NCI-H82 treated with DMSO at 0.1 percent for 48 hours (cell line): ENCODE measurements around the gene NEK9.
"Not testable (repeated sequence)": the region's sequence is repeated elsewhere in the genome, so short reads cannot be mapped to it uniquely, and the experiment has no call there.

Experiments
- DNase-seq: peaks from one replicate; lab custom pipeline; 2025; ENCODE audit not compliant: unreplicated experiment; lab: John Stamatoyannopoulos, UW

NEK9 gene

DNA sequence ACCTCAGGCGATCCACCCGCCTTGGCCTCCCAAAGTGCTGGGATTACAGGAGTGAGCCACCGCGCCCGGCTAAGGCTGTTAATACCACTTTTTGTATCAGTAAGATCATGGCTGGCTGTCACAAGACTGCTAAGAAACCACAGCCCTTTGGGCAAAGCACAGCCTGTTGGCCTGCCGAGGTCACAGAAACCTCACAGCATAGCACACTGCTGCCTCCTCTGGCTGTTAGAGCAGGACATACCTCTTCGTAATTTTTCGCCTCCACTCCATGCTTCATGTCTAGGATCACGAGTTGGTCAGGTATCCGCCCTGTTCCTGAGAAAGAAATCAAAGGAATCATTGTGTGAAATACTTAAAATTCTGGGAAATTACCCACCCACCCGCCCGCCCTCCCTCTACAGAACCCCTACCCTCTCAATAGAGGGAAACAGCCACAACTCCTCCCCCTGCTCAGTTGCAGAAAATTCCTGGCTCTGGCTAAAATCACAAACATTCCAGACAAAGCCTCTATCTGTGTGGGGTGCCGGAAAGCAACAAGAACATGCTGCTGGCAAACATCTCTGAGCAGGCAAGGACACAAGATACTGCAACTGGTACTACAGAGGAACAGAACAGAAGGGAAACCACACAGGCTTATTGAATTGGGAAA, 20.7 kb upstream of the NEK9 start:
- DNase-seq: no peak

DNA sequence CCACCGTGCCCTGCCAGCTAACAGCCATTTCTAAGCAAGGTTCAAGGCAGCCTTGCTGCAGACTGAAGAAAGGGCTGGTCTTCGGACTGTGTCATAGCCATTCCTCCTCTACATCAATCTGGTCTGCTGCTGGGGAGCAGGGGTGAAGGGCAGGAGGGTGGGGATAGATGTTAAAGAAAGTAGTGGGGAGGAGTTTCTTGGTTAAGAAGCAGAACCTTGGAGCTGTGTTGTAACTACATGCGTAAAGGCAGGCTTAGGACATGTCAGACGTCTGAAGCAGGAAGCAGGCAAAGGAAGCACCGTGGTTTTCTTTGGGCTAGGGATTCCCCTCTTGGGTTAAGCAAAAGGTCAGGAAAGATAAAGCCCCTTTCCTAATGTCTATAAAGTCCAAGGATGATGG, 18.1 kb upstream of the NEK9 start:
- DNase-seq: no peak

DNA sequence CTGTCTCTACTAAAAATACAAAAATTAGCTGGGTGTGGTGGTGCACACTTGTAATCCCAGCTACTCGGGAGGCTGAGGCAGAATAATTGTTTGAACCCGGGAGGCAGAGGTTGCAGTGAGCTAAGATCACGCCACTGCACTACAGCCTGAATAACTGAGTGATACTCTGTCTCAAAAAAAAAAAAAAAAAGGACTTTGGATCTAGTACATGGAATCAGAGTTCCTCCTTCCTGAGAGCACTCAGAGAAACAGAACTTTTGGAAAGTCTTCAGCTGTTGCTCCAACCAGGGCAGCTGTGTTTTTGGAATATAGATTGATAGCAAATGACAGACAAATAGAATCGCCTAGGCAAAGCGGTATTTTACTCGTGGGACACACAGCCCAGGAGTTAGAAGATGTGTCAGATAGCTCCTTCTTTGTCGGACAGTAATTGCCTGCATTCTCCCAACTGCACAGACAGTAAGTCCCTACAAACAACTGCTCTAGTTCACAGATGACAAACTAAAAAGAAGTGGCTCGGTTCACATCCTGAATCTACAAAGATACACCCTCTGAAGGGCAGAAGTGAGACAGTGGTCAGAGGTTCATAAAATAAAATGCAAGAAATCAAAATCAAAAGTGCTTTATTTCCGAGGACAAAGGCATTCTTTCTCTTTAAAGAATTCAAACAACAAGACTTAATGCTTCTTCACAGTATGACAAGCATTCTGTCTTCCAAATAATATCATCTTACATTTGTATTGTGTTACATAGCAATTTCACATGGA, 17.1 kb upstream of the NEK9 start:
- DNase-seq: no peak

DNA sequence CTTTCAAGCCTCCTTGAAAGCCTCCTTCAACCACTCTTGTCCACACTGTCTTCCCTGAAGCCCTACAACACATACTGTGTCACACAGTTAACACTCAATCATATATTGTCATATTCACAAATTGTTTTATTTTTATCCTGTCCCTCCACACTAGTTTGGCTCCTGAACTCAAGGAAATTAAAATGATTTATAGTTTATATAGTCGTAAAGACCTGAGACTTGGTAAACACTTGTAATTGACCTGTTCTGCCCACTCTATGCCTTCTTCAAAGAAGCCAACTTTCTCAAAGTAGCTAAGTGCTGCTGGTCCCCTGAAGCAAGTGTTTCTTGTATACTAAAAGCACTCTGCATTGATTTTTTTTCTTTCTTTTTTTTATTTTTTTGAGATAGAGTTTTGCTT, 15.6 kb upstream of the NEK9 start:
- no peak for DNase-seq

DNA sequence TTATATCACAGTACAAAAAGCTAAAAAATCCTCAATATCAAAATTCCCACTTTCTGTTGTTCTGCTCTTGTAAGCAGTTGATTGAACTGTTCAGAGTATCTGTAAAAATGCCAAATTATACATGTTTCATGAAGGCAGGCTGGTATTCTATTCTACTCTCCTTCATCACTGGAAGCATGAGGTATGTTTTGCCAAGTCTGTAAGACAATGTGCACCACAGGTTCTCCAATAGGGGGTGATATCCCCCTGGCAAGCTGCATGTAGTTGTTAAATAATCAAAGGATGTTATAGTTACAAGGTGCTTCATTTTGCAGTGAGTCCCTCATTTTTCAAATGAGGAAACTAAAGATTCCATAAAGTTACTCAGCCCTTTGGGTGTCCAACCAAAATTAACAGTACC, 15.1 kb upstream of the NEK9 start:
- DNase-seq: no peak

GRCh38 chr14:75141062-75141461, 14.2 kb upstream of the NEK9 start:
- no peak for DNase-seq

DNA sequence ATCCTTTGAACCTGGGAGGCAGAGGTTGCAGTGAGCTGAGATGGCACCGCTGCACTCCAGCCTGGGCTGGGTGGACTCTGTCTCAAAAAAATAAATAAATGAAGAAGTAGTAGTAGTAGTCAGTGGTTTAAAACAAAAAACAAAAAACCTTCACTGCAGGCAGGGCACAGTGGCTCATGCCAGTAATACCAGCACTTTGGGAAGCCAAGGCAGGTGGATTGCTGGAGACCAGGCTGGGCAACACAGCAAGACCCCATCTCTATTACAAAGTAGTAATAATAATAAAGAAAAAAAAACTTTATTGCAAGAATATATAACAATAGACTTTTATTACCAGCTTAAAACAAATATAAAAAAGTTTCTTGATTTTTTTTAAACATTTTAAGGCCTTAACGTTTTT, 13.8 kb upstream of the NEK9 start:
- DNase-seq: no peak

GRCh38 chr14:75139185-75139584, 12.3 kb upstream of the NEK9 start:
- no peak for DNase-seq

DNA sequence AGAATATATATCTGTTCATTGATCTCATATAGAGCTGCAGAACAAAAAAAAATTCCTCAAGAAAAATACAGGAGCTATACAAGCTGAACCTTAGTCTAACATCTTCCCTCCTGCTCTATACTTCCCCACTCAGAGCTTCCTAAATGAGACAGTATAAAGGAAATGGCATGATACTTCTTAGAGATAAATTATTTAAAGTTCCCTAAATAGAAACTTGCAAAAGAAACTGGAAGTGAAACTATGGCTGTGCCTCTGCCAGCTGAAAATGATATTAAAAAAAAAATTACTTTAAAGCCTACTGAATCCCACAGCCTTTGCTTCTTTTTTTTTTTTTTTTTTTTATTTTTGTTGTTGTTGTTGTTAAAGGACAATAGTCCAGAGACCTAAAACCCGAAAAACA, 11.6 kb upstream of the NEK9 start:
- no peak for DNase-seq

DNA sequence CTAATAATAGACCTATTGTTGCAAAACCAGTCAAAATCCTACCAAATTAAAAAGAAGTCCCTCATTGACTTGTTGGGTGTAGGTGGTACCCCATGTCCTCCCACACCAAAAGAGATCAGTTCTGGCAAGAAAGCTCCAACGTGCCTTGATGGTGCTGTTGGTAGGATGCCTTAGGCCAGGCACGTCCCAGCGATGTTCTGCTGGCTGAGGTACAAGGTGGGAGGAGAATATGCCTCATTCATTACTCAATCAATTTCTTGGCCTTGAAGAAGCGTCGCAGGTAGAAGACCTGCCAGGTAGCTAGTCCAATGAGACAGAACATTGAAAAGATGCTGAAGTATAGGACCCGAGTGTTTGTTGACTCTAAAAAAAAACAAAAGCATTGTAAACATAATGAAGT, 7.8 kb upstream of the NEK9 start:
- DNase-seq: no peak

- no peak for DNase-seq
These were observed 6.7 kb upstream of the NEK9 start for GRCh38 chr14:75133597-75133996.

- peak; percentile 70 for DNase-seq
These were observed 5.7 kb upstream of the NEK9 start for GRCh38 chr14:75132382-75133086.

- DNase-seq: no peak
These were observed 1.7 kb upstream of the NEK9 start for GRCh38 chr14:75128596-75128990.

DNA sequence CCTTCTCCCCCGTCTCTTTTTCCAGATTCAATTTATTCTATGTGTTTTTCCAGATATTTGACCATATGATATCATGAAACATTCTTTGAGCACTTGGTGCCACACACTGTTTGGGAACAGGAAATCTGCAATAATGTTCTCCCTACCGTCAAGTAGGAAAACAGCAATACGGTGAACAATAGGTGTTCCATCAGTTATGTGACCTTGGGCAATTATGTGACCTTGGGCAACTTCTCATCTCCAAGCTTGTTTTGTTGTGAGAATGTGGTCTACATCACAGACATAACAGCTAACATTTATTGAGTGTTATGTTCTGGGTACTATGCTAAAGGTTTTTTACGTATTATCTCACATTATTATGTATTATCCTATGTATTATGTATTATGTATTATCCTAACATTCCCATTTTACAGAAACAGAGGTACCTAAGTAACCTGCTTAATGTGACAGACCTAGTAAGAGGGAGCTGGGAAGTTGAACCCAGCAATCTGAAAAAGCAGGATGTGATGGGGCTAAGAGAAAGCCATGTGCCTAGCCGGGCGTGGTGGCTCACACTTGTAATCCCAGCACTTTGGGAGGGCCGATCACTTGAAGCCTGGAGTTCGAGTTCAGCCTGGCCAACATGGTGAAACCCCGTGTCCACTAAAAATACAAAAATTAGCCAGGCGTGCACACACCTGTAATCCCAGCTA, 1.2 kb upstream of the NEK9 start:
- no peak for DNase-seq

DNA sequence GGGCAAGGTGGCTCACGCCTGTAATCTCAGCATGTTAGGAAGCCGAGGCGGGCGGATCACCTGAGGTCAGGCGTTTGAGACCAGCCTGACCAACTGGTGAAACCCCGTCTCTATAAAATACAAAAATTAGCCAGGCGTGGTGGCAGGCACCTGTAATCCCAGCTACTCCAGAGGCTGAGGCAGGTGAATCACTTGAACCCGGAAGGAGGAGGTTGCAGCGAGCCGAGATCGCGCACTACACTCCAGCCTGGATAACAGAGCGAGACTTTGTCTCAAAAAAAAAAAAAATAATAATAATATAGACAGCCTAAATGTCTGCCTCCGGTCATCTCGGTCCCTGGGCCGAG, 599 bp upstream of the NEK9 start:
- DNase-seq: not testable (repeated sequence)

DNA sequence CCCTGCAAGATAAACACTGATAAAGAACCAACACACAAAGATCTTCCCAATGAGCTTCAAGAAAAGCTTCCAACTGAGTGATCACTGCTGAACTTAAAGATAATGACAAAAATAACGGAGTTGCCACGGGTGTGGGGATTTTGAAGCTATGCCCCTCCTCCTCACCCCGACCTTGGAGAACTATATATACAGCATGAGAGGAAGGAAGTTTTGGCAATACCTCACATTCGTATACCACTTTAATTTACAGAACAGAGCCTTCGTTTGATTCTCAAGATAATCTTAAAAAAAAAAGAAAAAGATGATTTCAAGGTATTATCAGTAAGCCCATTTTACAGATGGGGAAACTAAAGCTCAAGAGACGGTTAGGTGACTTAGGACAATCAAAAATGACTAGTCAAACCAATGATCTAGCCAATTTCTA, 715 bp downstream of the NEK9 start:
- DNase-seq: no peak

DNA sequence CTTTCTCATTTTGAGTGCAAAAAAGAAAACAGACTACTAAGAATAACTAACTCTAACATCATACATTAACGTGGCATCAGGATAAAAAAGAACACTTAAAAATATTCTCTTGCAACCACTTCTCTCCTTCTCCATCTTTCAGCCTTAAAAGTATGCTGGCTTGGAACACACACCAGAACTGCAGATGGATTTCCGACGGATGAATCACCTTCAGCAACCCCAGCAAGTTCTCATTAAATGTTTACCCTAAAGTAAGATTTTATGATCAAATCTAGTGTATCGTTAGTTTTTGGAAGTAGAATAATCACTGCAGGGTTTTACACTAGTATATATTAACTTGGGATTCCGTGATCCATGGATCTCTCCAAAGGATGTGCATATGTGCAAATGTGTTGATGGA, 1.2 kb downstream of the NEK9 start:
- DNase-seq: no peak

DNA sequence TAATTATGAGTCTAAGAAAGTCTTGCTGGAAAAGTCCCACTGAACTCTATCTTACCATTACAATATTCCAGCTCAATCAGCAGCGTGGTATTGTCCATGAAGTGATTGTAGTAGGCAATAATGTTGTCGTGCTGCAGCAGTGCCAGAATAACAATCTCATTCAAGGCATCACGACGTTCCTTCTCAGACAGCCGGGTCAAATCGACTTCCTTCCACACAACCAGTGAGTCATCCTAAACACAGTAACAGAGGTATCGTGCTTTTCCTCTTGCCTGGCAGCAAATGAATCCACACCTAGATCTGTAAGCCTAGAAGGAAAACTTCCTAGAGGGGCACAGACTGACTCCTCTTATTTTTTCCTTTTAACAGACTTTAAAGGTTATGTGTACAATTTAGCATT, 2.9 kb downstream of the NEK9 start:
- DNase-seq: no peak

DNA sequence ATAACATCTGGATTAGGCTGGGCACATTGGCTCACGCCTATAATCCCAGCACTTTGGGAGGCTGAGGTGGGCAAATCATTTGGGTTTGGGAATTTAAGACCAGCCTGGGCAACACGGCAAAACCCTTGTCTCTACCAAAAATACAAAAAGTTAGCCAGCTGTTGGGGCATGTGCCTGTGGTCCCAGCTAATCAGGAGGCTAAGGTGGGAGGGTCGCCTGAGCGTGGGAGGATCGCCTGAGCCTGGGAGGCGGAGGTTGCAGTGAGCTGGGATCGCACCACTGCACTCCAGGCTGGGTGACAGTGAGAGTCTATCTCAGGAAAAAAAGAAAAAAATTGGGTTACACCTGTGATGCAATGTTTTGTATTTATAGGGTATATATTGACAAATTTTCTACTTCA, 5.3 kb downstream of the NEK9 start:
- no peak for DNase-seq

DNA sequence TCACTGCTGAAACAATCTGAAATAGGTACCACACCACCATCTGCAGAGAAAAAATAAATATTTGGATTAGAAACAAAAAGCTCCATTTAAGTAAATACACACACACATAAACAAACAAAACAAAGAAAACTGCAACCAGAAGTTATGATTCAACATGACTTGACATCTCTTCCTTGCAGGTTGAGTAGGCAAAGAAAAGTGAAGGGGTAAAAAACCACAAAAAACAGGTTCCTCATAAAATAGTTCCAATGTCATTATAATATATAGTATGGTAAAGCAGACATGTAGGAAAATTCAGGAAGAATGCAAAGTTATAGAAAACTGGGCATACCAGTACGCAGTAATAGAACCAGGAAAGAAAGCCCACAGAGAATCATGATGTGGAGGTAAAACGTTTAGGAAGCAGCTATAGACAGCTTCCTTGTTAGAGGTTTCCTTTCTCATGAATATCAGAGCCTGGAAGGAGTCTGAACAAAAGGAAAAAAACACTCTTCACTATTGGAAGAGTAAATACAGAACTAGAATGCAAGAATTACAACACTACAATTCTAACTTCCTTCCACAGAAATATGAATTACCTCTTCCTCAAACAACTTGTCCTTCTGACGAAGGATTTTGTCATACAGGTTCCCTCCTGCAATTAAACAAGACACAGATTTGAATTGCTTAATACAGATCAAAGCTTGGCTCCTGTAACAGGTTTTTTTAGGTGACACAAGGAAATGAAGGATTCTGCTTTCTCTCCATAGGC, 6.1 kb downstream of the NEK9 start:
- no peak for DNase-seq

GRCh38 chr14:75119056-75119455, 7.8 kb downstream of the NEK9 start:
- no peak for DNase-seq
